GM23338 (cell line): Measurements from ENCODE around the gene PARVA. TPM values are rescaled to one million over a fixed set of nuclear protein-coding genes. Genes with fewer than 3 reads are reported as not detected.

Source experiments
- ATAC-seq: fragments of 200-7000 bp; cut with Tn5 transposase; 3 replicates; pipeline ENCODE4 v1.9.1; 2020
- DNase-seq: peaks from one replicate; pipeline ENCODE4 v3.0.0-alpha.2; 2015; ENCODE audit warnings: low spot score
- H2AFZ ChIP-seq: fragments of 200-600 bp; sonication (generic); 2 replicates; pipeline ENCODE4 v1.8.0; 2016; ENCODE audit warnings: antibody characterized with exemption, mild to moderate bottlenecking, moderate library complexity
- H3F3A ChIP-seq: fragments of 200-600 bp; sonication (generic); replicated peaks from 2 replicates; pipeline ENCODE4 v1.8.0; 2017; ENCODE audit warnings: antibody characterized with exemption, mixed run types, low read depth
- H3K27ac ChIP-seq: fragments of 200-600 bp; sonication (generic); 2 replicates; pipeline ENCODE4 v1.6.1; 2016; ENCODE audit warnings: low read depth
- H3K27me3 ChIP-seq: fragments of 200-600 bp; sonication (generic); 2 replicates; pipeline ENCODE4 v1.8.0; 2016; ENCODE audit warnings: mild to moderate bottlenecking, mixed run types, moderate library complexity; ENCODE audit not compliant: insufficient read depth
- H3K36me3 ChIP-seq: fragments of 200-600 bp; sonication (generic); 2 replicates; pipeline ENCODE4 v1.8.0; 2016; ENCODE audit warnings: mild to moderate bottlenecking; ENCODE audit not compliant: insufficient read depth
- H3K4me1 ChIP-seq: fragments of 200-600 bp; sonication (generic); 2 replicates; pipeline ENCODE4 v1.8.0; 2016; ENCODE audit warnings: mild to moderate bottlenecking, moderate library complexity; ENCODE audit not compliant: insufficient read depth
- H3K4me2 ChIP-seq: fragments of 200-600 bp; sonication (generic); 2 replicates; pipeline ENCODE4 v1.7.1; 2017; ENCODE audit warnings: mixed run types
- H3K4me3 ChIP-seq: fragments of 200-600 bp; sonication (generic); 2 replicates; pipeline ENCODE4 v1.6.1; 2016; ENCODE audit warnings: mixed run types
- H3K79me2 ChIP-seq: fragments of 200-600 bp; sonication (generic); replicated peaks from 2 replicates; pipeline ENCODE4 v1.8.0; 2017; ENCODE audit warnings: mild to moderate bottlenecking; ENCODE audit not compliant: insufficient read depth
- H3K9me2 ChIP-seq: fragments of 200-600 bp; sonication (generic); 2 replicates; pipeline ENCODE4 v1.8.0; 2017; ENCODE audit not compliant: insufficient read depth
- H4K20me1 ChIP-seq: fragments of 200-600 bp; sonication (generic); replicated peaks from 2 replicates; pipeline ENCODE4 v1.8.0; 2017; ENCODE audit warnings: mild to moderate bottlenecking; ENCODE audit not compliant: insufficient read depth
- H3K27ac Mint-ChIP-seq: 2 replicates; pipeline ENCODE4 v1.8.0; 2020; ENCODE audit warnings: inconsistent platforms, mild to moderate bottlenecking, moderate library complexity, mixed read lengths
- H3K27me3 Mint-ChIP-seq: 3 replicates; pipeline ENCODE4 v1.8.0; 2022; ENCODE audit warnings: low read depth, mild to moderate bottlenecking, moderate library complexity, mixed read lengths, inconsistent platforms; ENCODE audit not compliant: insufficient read depth, poor library complexity
- H3K36me3 Mint-ChIP-seq: 3 replicates; pipeline ENCODE4 v1.8.0; 2021; ENCODE audit warnings: low read depth, mild to moderate bottlenecking, inconsistent platforms, moderate library complexity, mixed read lengths
- H3K4me1 Mint-ChIP-seq: 3 replicates; pipeline ENCODE4 v1.8.0; 2020; ENCODE audit warnings: mild to moderate bottlenecking, inconsistent platforms, mixed read lengths
- H3K4me3 Mint-ChIP-seq: 3 replicates; pipeline ENCODE4 v1.8.0; 2021; ENCODE audit warnings: moderate library complexity, mild to moderate bottlenecking, inconsistent platforms, mixed read lengths
- H3K9me3 Mint-ChIP-seq: 3 replicates; pipeline ENCODE4 v1.8.0; 2020; ENCODE audit warnings: moderate library complexity, mild to moderate bottlenecking, inconsistent platforms, mixed read lengths
- CREB1 ChIP-seq: fragments of 250-450 bp; sonication (Bioruptor Pico); IDR thresholded peaks from 2 replicates; pipeline ENCODE4 v1.5.0; 2020; ENCODE audit warnings: low read depth, mild to moderate bottlenecking, moderate library complexity
- EZH2phosphoT487 ChIP-seq: fragments of 200-600 bp; sonication (generic); IDR thresholded peaks from one replicate; pipeline ENCODE4 v1.8.1; 2018; ENCODE audit warnings: antibody characterized with exemption; ENCODE audit not compliant: unreplicated experiment
- JUNB ChIP-seq: IDR thresholded peaks from one replicate; pipeline ENCODE4 v1.6.1; 2016; ENCODE audit warnings: antibody characterized with exemption; ENCODE audit not compliant: unreplicated experiment
- NANOG ChIP-seq: IDR thresholded peaks from 2 replicates; pipeline ENCODE4 v1.6.1; 2016; ENCODE audit warnings: antibody characterized with exemption, borderline replicate concordance
- POLR2AphosphoS5 ChIP-seq: IDR thresholded peaks from 2 replicates; pipeline ENCODE4 v1.6.1; 2016; ENCODE audit warnings: antibody characterized with exemption, low read depth
- STAT1 ChIP-seq: IDR thresholded peaks from one replicate; pipeline ENCODE4 v1.6.1; 2016; ENCODE audit warnings: antibody characterized with exemption; ENCODE audit not compliant: unreplicated experiment
- ZNF331 ChIP-seq: fragments of 250-450 bp; sonication (Bioruptor Pico); IDR thresholded peaks from 2 replicates; pipeline ENCODE4 v1.5.0; 2020; ENCODE audit warnings: low read depth, mild to moderate bottlenecking, moderate library complexity
- polyA plus RNA-seq: library from polyadenylated mRNA; unstranded; fragments of >200 nt; fragmentation: Nextera tagmentation; extraction: Ambion mirVana; gene quantifications from 2 replicates; pipeline ENCODE4 v1.2.1, GENCODE V29; 2016
- total RNA-seq: library from RNA; depleted of rRNA; stranded (reverse); fragments of >200 nt; shearing (Covaris generic); gene quantifications from 2 replicates; pipeline ENCODE4 v1.2.3, GENCODE V29; 2014
- TF ChIP-seq, protein P1 (sequence below): IDR thresholded peaks from one replicate; pipeline ENCODE4 v1.6.1; 2018; ENCODE audit warnings: antibody characterized with exemption; ENCODE audit not compliant: unreplicated experiment
- TF ChIP-seq, protein P2 (sequence below): IDR thresholded peaks from 2 replicates; pipeline ENCODE4 v1.6.1; 2016; ENCODE audit warnings: antibody characterized with exemption

The PARVA gene
- total and polyA plus RNA-seq, 2 experiments from 2014 or later = 5.8 to 6.9 TPM

DNA sequence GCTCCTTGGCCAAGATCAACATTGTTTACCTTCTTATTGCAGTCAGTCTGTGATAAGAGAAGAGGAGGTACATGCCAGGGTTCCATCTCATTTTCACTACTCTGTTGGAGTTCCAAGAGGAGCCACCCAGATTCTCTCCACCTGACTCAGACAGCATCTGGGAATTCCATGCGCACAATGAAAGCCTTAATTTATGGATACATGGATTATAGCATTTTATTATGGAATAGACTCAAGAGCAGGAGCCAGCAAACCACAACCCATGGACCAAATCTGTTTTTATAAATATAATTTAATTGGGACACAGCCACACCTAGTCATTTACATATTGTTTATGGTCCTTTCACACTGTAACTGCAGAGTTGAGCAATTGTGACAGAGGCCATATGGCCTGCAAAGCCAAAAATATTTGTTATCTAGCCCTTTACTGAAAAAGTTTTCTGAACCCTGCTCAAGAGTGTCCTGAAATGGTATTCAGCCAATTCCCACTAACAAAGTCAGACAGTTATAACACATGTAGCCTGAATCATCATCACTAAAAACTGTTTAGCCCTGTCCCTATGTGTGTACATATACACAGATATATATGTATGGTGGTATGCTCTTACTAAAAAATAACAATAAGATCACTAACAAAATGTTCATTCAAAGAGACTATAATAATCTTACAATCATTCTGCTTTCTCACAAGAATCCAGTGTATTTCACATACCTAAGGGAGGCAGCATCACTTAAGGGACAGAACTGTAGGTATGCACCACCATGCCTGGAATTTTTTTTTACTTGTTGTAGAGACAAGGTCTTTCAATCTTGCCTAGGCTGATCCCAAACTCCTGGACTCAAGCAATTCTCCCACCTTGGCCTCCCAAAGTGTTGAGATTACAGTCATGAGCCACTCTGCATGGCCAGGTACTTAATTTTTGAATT is 192.4 kb downstream of the PARVA start:
- no peaks in the 10 kb centered on the region for H3K27me3 Mint-ChIP-seq
- no peak overlapping the region for H3K4me3 Mint-ChIP-seq
- H3K27ac Mint-ChIP-seq = no peak overlapping the region
- H3K9me3 Mint-ChIP-seq = no peaks in the 10 kb centered on the region; the same call in 2 of the 3 replicates
- no peak overlapping the region for H3K4me3 ChIP-seq
- TF ChIP-seq NANOG = no peak
- TF ChIP-seq JUNB = no peak
- TF ChIP-seq, protein P1, sequence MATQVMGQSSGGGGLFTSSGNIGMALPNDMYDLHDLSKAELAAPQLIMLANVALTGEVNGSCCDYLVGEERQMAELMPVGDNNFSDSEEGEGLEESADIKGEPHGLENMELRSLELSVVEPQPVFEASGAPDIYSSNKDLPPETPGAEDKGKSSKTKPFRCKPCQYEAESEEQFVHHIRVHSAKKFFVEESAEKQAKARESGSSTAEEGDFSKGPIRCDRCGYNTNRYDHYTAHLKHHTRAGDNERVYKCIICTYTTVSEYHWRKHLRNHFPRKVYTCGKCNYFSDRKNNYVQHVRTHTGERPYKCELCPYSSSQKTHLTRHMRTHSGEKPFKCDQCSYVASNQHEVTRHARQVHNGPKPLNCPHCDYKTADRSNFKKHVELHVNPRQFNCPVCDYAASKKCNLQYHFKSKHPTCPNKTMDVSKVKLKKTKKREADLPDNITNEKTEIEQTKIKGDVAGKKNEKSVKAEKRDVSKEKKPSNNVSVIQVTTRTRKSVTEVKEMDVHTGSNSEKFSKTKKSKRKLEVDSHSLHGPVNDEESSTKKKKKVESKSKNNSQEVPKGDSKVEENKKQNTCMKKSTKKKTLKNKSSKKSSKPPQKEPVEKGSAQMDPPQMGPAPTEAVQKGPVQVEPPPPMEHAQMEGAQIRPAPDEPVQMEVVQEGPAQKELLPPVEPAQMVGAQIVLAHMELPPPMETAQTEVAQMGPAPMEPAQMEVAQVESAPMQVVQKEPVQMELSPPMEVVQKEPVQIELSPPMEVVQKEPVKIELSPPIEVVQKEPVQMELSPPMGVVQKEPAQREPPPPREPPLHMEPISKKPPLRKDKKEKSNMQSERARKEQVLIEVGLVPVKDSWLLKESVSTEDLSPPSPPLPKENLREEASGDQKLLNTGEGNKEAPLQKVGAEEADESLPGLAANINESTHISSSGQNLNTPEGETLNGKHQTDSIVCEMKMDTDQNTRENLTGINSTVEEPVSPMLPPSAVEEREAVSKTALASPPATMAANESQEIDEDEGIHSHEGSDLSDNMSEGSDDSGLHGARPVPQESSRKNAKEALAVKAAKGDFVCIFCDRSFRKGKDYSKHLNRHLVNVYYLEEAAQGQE = no peak
- no peak for TF ChIP-seq POLR2AphosphoS5
- no peaks in the 10 kb centered on the region for H3K4me1 Mint-ChIP-seq
- H3K36me3 Mint-ChIP-seq = no peaks in the 10 kb centered on the region
- H3K27me3 ChIP-seq = no peaks in the 10 kb centered on the region
- no peak overlapping the region for H2AFZ ChIP-seq
- no peak overlapping the region for H3K4me2 ChIP-seq
- no peaks in the 10 kb centered on the region for H3K4me1 ChIP-seq
- H3K27ac ChIP-seq = no peak overlapping the region
- no peaks in the 10 kb centered on the region for H3F3A ChIP-seq
- ATAC-seq (no peak), DNase-seq (no peak)
- H3K79me2 ChIP-seq = no peaks in the 10 kb centered on the region
- no peaks in the 10 kb centered on the region for H4K20me1 ChIP-seq
- peaks cover 5% of the 10 kb centered on the region; the same call in 1 of the 2 replicates for H3K9me2 ChIP-seq
- H3K36me3 ChIP-seq = no peaks in the 10 kb centered on the region

DNA sequence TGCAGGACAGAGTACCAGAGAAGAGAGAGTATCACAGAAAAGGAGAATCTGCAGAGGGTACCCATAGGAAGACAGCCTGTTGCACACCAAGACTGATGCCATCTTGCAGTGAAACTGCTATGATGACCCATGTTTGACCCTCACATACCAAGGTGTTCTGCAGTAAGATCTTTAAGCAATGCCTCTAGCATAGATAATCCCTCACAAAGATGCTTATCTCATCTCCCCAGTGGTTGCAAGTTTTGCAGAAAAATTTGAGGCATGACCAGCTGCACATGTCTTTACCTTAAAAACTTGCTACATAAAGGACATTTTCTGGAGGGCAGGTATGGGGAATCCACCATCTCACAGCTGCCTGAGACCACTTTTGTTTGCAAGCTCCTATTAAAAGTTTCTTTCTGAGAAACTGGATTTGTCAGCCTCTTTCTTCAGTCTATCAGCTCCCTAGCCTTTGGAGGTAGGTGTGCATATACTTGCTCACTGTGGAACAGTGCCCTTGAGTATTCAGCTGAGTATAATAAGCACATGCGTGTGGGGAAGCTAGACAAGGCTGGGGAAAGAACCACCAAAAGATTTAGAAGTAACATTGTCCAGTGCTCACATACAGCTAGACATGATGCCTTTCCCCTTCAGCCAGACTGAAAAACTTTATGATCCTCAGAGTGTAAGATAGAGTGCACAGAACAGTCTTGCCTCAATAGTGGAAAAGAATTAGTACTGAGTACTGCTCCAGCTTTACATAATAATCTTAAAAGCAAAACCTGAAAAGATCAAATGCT is 196.5 kb downstream of the PARVA start:
- Mint-ChIP-seq H3K36me3 (no peaks in the 10 kb centered on the region), H3K4me3 (no peak overlapping the region)
- TF ChIP-seq CREB1 (CRISPR knock-in tag) (no peak), NANOG (no peak), JUNB (no peak), EZH2phosphoT487 (no peak), STAT1 (no peak), ZNF331 (CRISPR knock-in tag) (no peak)
- TF ChIP-seq, protein P1 = no peak
- TF ChIP-seq, protein P2, sequence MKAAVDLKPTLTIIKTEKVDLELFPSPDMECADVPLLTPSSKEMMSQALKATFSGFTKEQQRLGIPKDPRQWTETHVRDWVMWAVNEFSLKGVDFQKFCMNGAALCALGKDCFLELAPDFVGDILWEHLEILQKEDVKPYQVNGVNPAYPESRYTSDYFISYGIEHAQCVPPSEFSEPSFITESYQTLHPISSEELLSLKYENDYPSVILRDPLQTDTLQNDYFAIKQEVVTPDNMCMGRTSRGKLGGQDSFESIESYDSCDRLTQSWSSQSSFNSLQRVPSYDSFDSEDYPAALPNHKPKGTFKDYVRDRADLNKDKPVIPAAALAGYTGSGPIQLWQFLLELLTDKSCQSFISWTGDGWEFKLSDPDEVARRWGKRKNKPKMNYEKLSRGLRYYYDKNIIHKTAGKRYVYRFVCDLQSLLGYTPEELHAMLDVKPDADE = no peak

More for the DNA sequence above, 196.5 kb downstream of the PARVA start:
- no peaks in the 10 kb centered on the region for H3K9me3 Mint-ChIP-seq
- DNase-seq (no peak), ATAC-seq (no peak)
- no peak overlapping the region for H2AFZ ChIP-seq
- no peak overlapping the region for H3K27ac ChIP-seq
- no peaks in the 10 kb centered on the region for H3K36me3 ChIP-seq
- H3K27me3 ChIP-seq = no peaks in the 10 kb centered on the region
- H3K9me2 ChIP-seq = no peaks in the 10 kb centered on the region
- no peak overlapping the region for H3K27ac Mint-ChIP-seq
- peaks cover 18% of the 10 kb centered on the region for H3K4me1 Mint-ChIP-seq
- H3F3A ChIP-seq = no peaks in the 10 kb centered on the region
- no peak overlapping the region for H3K4me2 ChIP-seq
- no peaks in the 10 kb centered on the region for H4K20me1 ChIP-seq
- peaks cover 13% of the 10 kb centered on the region for H3K4me1 ChIP-seq
- H3K4me3 ChIP-seq = no peak overlapping the region
- no peaks in the 10 kb centered on the region for H3K79me2 ChIP-seq
- peaks cover 4% of the 10 kb centered on the region for H3K27me3 Mint-ChIP-seq
